IPS DF 4.7 (cell line): Measurements from ENCODE around the gene FERMT3.

Experiments
- DNase-seq: peaks from one replicate; pipeline ENCODE4 v3.0.0-alpha.2; 2013; ENCODE audit warnings: low spot score; ENCODE audit errors: extremely low read depth

The FERMT3 gene

GRCh38 chr11:64262271-64263002, 55.9 kb downstream of the FERMT3 start:
- no peak for DNase-seq

- DNase-seq = no peak
Observed at GRCh38 chr11:64263021-64263946, 56.8 kb downstream of the FERMT3 start.

- no peak for DNase-seq
Observed at GRCh38 chr11:64263947-64264317, 57.4 kb downstream of the FERMT3 start.

- no peak for DNase-seq
Observed at GRCh38 chr11:64264371-64264852, 57.9 kb downstream of the FERMT3 start.

GRCh38 chr11:64265176-64266160, 58.9 kb downstream of the FERMT3 start:
- no peak for DNase-seq

GRCh38 chr11:64266339-64266738, 59.8 kb downstream of the FERMT3 start:
- no peak for DNase-seq

GRCh38 chr11:64267207-64267945, 60.9 kb downstream of the FERMT3 start:
- DNase-seq = no peak

GRCh38 chr11:64268025-64268892, 61.7 kb downstream of the FERMT3 start:
- DNase-seq = no peak

GRCh38 chr11:64268893-64269539, 62.5 kb downstream of the FERMT3 start:
- no peak for DNase-seq

GRCh38 chr11:64269540-64270220, 63.2 kb downstream of the FERMT3 start:
- peak; percentile 99 for DNase-seq
